IMR-90 (cell line): ENCODE measurements around the gene RPEL1. TPM values are rescaled to one million over a fixed set of nuclear protein-coding genes. Genes with fewer than 3 reads are reported as not detected.
A peak's percentile ranks its signal among the peaks of the same experiment; 100 is the strongest.
"Not testable (repeated sequence)": the region's sequence is repeated elsewhere in the genome, so short reads cannot be mapped to it uniquely, and the experiment has no call there.

Experiments
- ATAC-seq: fragments of 200-7000 bp; cut with Tn5 transposase; 2 replicates; pipeline ENCODE4 v1.9.1; 2020; ENCODE audit warnings: low read depth, mild to moderate bottlenecking, moderate library complexity
- BruUV-seq: library from RNA; stranded (reverse); fragments of 400-500 nt; replicated peaks from 2 replicates; lab custom pipeline; 2021; lab: Mats Ljungman, UMichigan
- CTCF ChIA-PET: fragments of 300-600 bp; formaldehyde crosslinking; extraction: SDS; loops from one replicate; lab custom pipeline; 2021; ENCODE audit warnings: antibody characterized with exemption; lab: Yijun Ruan, JAX
- POLR2A ChIA-PET: fragments of 300-600 bp; sonication (Branson Sonifier 250); formaldehyde crosslinking; loops from one replicate; lab custom pipeline; 2022; ENCODE audit warnings: antibody characterized with exemption; ENCODE audit not compliant: unreplicated experiment; lab: Charles Lee
- DNase-seq: peaks from one replicate; pipeline ENCODE4 v3.0.0; 2013
- H2AFZ ChIP-seq: replicated peaks from 2 replicates; pipeline ENCODE3; 2013; ENCODE audit warnings: low read length, mild to moderate bottlenecking; ENCODE audit not compliant: poor library complexity
- H2AK5ac ChIP-seq: 2 replicates; pipeline ENCODE4 v1.6.1; 2013; ENCODE audit warnings: low read depth, low read length, inconsistent platforms
- H2AK9ac ChIP-seq: replicated peaks from 2 replicates; pipeline ENCODE3; 2013; ENCODE audit warnings: mild to moderate bottlenecking, low read depth, low read length, moderate library complexity; ENCODE audit not compliant: poor library complexity
- H2BK120ac ChIP-seq: 2 replicates; pipeline ENCODE4 v1.6.1; 2013; ENCODE audit warnings: low read depth, low read length, inconsistent platforms
- H2BK15ac ChIP-seq: 3 replicates; pipeline ENCODE4 v1.6.1; 2013; ENCODE audit warnings: low read depth, low read length, inconsistent platforms
- H2BK20ac ChIP-seq: 2 replicates; pipeline ENCODE4 v1.6.1; 2013; ENCODE audit warnings: low read depth, mild to moderate bottlenecking, inconsistent platforms, low read length, moderate library complexity
- H2BK5ac ChIP-seq: 2 replicates; pipeline ENCODE4 v1.6.1; 2013; ENCODE audit warnings: mild to moderate bottlenecking, low read depth, low read length, inconsistent platforms; ENCODE audit not compliant: poor library complexity, severe bottlenecking
- H3K14ac ChIP-seq: replicated peaks from 2 replicates; pipeline ENCODE4 v1.6.1; 2013; ENCODE audit warnings: low read depth, low read length, inconsistent platforms
- H3K18ac ChIP-seq: 2 replicates; pipeline ENCODE4 v1.6.1; 2013; ENCODE audit warnings: low read depth, low read length, control low read depth
- H3K23ac ChIP-seq: 2 replicates; pipeline ENCODE4 v1.6.1; 2013; ENCODE audit warnings: low read depth, low read length, inconsistent platforms
- H3K27ac ChIP-seq: 2 replicates; pipeline ENCODE4 v1.5.1; 2013; ENCODE audit warnings: mild to moderate bottlenecking, control low read depth, low read length; ENCODE audit not compliant: insufficient read depth
- H3K27me3 ChIP-seq: 2 replicates; pipeline ENCODE4 v1.6.1; 2013; ENCODE audit warnings: low read length; ENCODE audit not compliant: control insufficient read depth, insufficient read depth
- H3K36me3 ChIP-seq: 2 replicates; pipeline ENCODE4 v1.6.1; 2013; ENCODE audit warnings: low read length, mixed read lengths; ENCODE audit not compliant: control insufficient read depth, insufficient read depth
- H3K4ac ChIP-seq: 2 replicates; pipeline ENCODE4 v1.6.1; 2013; ENCODE audit warnings: low read depth, low read length, inconsistent platforms
- H3K4me1 ChIP-seq: 2 replicates; pipeline ENCODE4 v1.6.1; 2013; ENCODE audit warnings: low read length, mixed read lengths; ENCODE audit not compliant: control insufficient read depth, insufficient read depth
- H3K4me2 ChIP-seq: 2 replicates; pipeline ENCODE4 v1.6.1; 2013; ENCODE audit warnings: low read depth, mild to moderate bottlenecking, control low read depth, low read length, moderate library complexity
- H3K4me3 ChIP-seq: 2 replicates; pipeline ENCODE4 v1.5.1; 2013; ENCODE audit warnings: low read depth, mild to moderate bottlenecking, control low read depth, low read length, moderate library complexity; ENCODE audit not compliant: insufficient read depth
- H3K56ac ChIP-seq: 2 replicates; pipeline ENCODE4 v1.6.1; 2013; ENCODE audit warnings: low read length, inconsistent platforms; ENCODE audit not compliant: insufficient read depth; ENCODE audit errors: extremely low read depth
- H3K79me1 ChIP-seq, 2 experiments: 2 replicates each; pipeline ENCODE4 v1.6.1; 2013; ENCODE audit warnings: low read length in 2 of 2, inconsistent platforms in 1 of 2, low read depth in 1 of 2
- H3K9ac ChIP-seq: 2 replicates; pipeline ENCODE4 v1.6.1; 2013; ENCODE audit warnings: low read depth, low read length, control low read depth
- H3K9me1 ChIP-seq: 2 replicates; pipeline ENCODE4 v1.6.1; 2013; ENCODE audit warnings: low read length, inconsistent platforms; ENCODE audit not compliant: insufficient read depth
- H3K9me3 ChIP-seq: 2 replicates; pipeline ENCODE4 v1.6.1; 2013; ENCODE audit warnings: low read length; ENCODE audit not compliant: control insufficient read depth, insufficient read depth
- H4K20me1 ChIP-seq: 2 replicates; pipeline ENCODE4 v1.6.1; 2013; ENCODE audit warnings: low read length, inconsistent platforms; ENCODE audit not compliant: insufficient read depth
- H4K5ac ChIP-seq: 2 replicates; pipeline ENCODE4 v1.6.1; 2013; ENCODE audit warnings: mild to moderate bottlenecking, low read depth, low read length, control low read depth
- H4K8ac ChIP-seq, 2 experiments: 2 replicates each; pipeline ENCODE4 v1.6.1; 2013; ENCODE audit warnings: low read depth in 2 of 2, low read length in 2 of 2, control low read depth in 1 of 2, inconsistent platforms in 1 of 2
- H4K91ac ChIP-seq: 2 replicates; pipeline ENCODE4 v1.6.1; 2013; ENCODE audit warnings: low read depth, low read length, inconsistent platforms; ENCODE audit not compliant: insufficient read depth
- CEBPB ChIP-seq: IDR thresholded peaks from 2 replicates; pipeline ENCODE4 v1.6.1; 2012; ENCODE audit warnings: low read depth, low read length, improper control_type of control experiment
- CHD1 ChIP-seq: IDR thresholded peaks from 2 replicates; pipeline ENCODE4 v1.6.1; 2012; ENCODE audit warnings: low read depth, low read length, improper control_type of control experiment
- MAFK ChIP-seq: IDR thresholded peaks from 2 replicates; pipeline ENCODE4 v1.6.1; 2012; ENCODE audit warnings: low read depth, low read length, improper control_type of control experiment
- RCOR1 ChIP-seq: IDR thresholded peaks from 2 replicates; pipeline ENCODE4 v1.6.1; 2012; ENCODE audit warnings: mild to moderate bottlenecking, low read length, improper control_type of control experiment; ENCODE audit not compliant: insufficient replicate concordance
- WGBS, 2 experiments: methylation state at CpG; one replicate each; pipeline versions ENCODE4 v1.1.5 to v1.1.7; 2013; ENCODE audit warnings: missing lambda C conversion rate in 2 of 2; ENCODE audit not compliant: insufficient read length in 1 of 2; ENCODE audit errors: extremely low coverage in 2 of 2; 5-methylcytosine and 5-hydroxymethylcytosine counted together
- dilution Hi-C: fragments of 300-500 bp; cut with HindIII; formaldehyde crosslinking; loops from one replicate; pipeline ENCODE4 v1.14.3; 2018; ENCODE audit warnings: low sequenced_read_pairs; ENCODE audit not compliant: unreplicated experiment
- in situ Hi-C: fragments of 300-500 bp; cut with MboI; formaldehyde crosslinking; loops from 3 replicates; pipeline ENCODE4 v1.14.3; 2019; ENCODE audit warnings: low sequenced_read_pairs, inconsistent platforms, mixed read lengths
- intact Hi-C: fragments of 100-400 bp; cut with micrococcal nuclease; formaldehyde crosslinking; loops from 2 replicates; pipeline ENCODE4 v1.10.0; 2022
- polyA plus RNA-seq, 3 experiments: library from polyadenylated mRNA; depleted of rRNA; stranded (reverse); fragments of >200 nt; gene quantifications; 2 replicates each; pipeline ENCODE4 v1.2.3, GENCODE V29; 2012; ENCODE audit warnings: low replicate concordance in 1 of 3
- total RNA-seq: library from RNA; depleted of rRNA; stranded (reverse); fragments of >200 nt; gene quantifications from 2 replicates; pipeline ENCODE4 v1.2.3, GENCODE V29; 2012

The RPEL1 gene
- total and polyA plus RNA-seq, 2 of the 4 experiments (the other 2 are of a cell fraction): under 0.01 to 0.26 TPM

DNA sequence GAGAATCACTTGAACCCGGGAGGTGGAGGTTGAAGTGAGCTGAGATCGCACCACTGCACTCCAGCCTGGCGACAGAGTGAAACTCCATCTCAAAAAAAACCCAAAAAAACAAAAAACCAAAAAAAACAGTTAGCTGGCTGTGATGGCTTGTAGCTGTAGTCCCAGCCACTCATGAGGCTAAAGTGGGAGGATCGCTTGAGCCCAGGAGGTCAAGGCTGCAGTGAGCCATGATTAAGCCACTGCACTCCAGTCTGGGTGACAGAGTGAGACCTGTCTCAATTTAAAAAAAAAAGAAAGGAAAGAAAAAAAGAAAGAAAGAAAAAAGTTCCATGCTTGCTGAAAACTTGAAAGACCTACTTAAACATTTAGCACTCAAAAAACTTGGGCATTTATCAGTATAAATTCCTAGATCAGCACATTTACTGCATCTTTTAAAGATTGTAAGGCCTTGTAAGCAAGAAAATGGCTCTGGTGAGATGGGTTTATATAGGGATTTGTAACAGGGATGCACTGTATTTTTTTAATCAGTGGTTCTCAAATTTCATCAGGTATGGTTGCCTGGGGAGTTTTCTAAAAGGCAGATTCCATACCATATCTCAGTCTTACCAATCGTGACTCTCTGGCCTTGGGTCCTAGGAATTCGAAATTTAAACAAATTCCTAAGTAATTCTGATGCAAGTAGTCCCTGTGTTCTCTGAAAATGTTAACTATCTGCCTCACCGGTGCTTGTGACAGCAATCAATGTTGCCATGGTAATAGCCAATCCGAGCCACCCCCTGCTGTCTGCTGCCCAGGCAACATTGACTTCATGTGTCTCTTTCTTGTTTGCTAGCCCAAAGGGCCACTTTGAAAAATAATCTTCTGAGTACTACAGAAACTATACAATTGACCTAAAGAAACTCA is 41.1 kb upstream of the RPEL1 start:
- TF ChIP-seq RCOR1 (no peak), CHD1 (no peak), MAFK (peak; percentile 75), CEBPB (peak; percentile 53)

DNA sequence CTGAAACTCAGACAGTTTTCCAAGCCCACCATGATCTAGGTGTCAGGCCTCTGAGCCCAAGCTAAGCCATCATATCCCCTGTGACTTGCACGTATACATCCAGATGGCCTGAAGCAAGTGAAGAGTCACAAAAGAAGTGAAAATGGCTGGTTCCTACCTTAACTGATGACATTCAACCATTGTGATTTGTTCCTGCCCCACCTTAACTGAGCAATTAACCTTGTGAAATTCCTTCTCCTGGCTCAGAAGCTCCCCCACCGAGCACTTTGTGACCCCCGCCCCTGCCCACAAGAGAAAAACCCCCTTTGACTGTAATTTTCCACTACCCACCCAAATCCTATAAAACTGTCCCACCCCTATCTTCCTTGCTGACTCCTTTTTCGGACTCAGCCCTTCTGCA is 40.3 kb upstream of the RPEL1 start:
- ATAC-seq, H3K56ac ChIP-seq, H3K9ac ChIP-seq, H3K14ac ChIP-seq, H2AFZ ChIP-seq, H3K27me3 ChIP-seq, in situ Hi-C loops, H3K4me3 ChIP-seq, H2AK5ac ChIP-seq, BruUV-seq, DNase-seq, H3K4me1 ChIP-seq, H3K79me1 ChIP-seq, H3K36me3 ChIP-seq, H3K9me3 ChIP-seq, CTCF ChIA-PET, H2AK9ac ChIP-seq, H3K4me2 ChIP-seq, H3K23ac ChIP-seq, POLR2A ChIA-PET, H2BK5ac ChIP-seq, dilution Hi-C loops, H3K27ac ChIP-seq, H3K9me1 ChIP-seq, H4K5ac ChIP-seq, intact Hi-C loops, H4K20me1 ChIP-seq: not testable (repeated sequence)
- peak overlapping the region in 1 of 2 experiments; percentile 8; a peak in 1 of 4 replicates for H4K8ac ChIP-seq
- H3K18ac ChIP-seq: peak overlapping the region; percentile 9; the same call in 1 of the 2 replicates
- peak overlapping the region; percentile 70; the same call in 2 of the 3 replicates for H2BK15ac ChIP-seq
- 50% methylated on average over 2 of the region's 4 CpGs; no CpG with 5 or more reads in 1 of the 2 experiments for WGBS, 2 experiments
- H2BK120ac ChIP-seq: peak overlapping the region; percentile 71
- H2BK20ac ChIP-seq: peak overlapping the region; percentile 58
- H4K91ac ChIP-seq: peak overlapping the region; percentile 56
- peak overlapping the region; percentile 6 for H3K4ac ChIP-seq

More for the DNA sequence above, 41.1 kb upstream of the RPEL1 start:
- H2BK120ac ChIP-seq: peak overlapping the region; percentile 71
- no TSS peak for BruUV-seq
- H2AK5ac ChIP-seq: peak overlapping the region; percentile 61; the same call in 1 of the 2 replicates
- dilution Hi-C loops: no loop called here
- H3K4me1 ChIP-seq: peaks cover 7% of the 10 kb centered on the region; the same call in 1 of the 2 replicates
- H4K5ac ChIP-seq: no peak overlapping the region
- POLR2A ChIA-PET: no interaction called here
- H3K27me3 ChIP-seq: no peaks in the 10 kb centered on the region
- H3K79me1 ChIP-seq: no peaks in the 10 kb centered on the region
- H3K9ac ChIP-seq: no peak overlapping the region; the same call in 1 of the 2 replicates
- in situ Hi-C loops: no loop called here
- no peaks in the 10 kb centered on the region for H3K9me1 ChIP-seq
- no peak overlapping the region; the same call in 1 of the 2 replicates for H3K4ac ChIP-seq
- ATAC-seq (peak; percentile 79), DNase-seq (peak; percentile 64)
- H2AK9ac ChIP-seq: no peak overlapping the region
- no peak overlapping the region for H3K4me3 ChIP-seq
- no peak overlapping the region; the same call in 1 of the 2 replicates for H3K18ac ChIP-seq
- peak overlapping the region; percentile 56; the same call in 1 of the 2 replicates for H4K91ac ChIP-seq
- intact Hi-C loops: no loop called here
- no peak overlapping the region for H3K56ac ChIP-seq
- H4K8ac ChIP-seq: peak overlapping the region in 1 of 2 experiments; percentile 11; a peak in 1 of 4 replicates
- H2BK15ac ChIP-seq: peak overlapping the region; percentile 70; the same call in 1 of the 3 replicates
- peak overlapping the region; percentile 69 for H3K27ac ChIP-seq
- H3K9me3 ChIP-seq: no peaks in the 10 kb centered on the region
- no peak overlapping the region for H3K14ac ChIP-seq
- CTCF ChIA-PET: interaction anchor here (0.9 kb wide), 1 partner anchor 23 kb away, joined by 4 read pairs; no protein-coding TSS in a partner anchor
- H3K4me2 ChIP-seq: no peak overlapping the region
- H2BK20ac ChIP-seq: peak overlapping the region; percentile 58
- H3K36me3 ChIP-seq: no peaks in the 10 kb centered on the region
- H3K23ac ChIP-seq: no peak overlapping the region
- WGBS, 2 experiments: no CpG with 5 or more reads among the region's 8 CpGs
- no peaks in the 10 kb centered on the region for H4K20me1 ChIP-seq
- no peak overlapping the region for H2AFZ ChIP-seq
- H2BK5ac ChIP-seq: no peak overlapping the region
